H9 (cell line): ENCODE results near the gene ACACA. TPM values are rescaled to one million over a fixed set of nuclear protein-coding genes. Genes with fewer than 3 reads are reported as not detected.

Experiments used
- DNase-seq: peaks from one replicate; pipeline ENCODE4 v3.0.0-alpha.2; 2017
- H2AFZ ChIP-seq: one replicate; pipeline ENCODE4 v1.6.1; 2013; ENCODE audit warnings: mild to moderate bottlenecking, low read length, control low read depth, moderate library complexity
- H2AK5ac ChIP-seq: 2 replicates; pipeline ENCODE4 v1.6.1; 2013; ENCODE audit warnings: low read length, control low read depth, mixed read lengths; ENCODE audit not compliant: insufficient read length
- H2BK120ac ChIP-seq: one replicate; pipeline ENCODE4 v1.6.1; 2013; ENCODE audit warnings: low read depth, mild to moderate bottlenecking, low read length, control low read depth, inconsistent platforms; ENCODE audit not compliant: poor library complexity, severe bottlenecking
- H2BK12ac ChIP-seq: 2 replicates; pipeline ENCODE4 v1.6.1; 2013; ENCODE audit warnings: low read length, control low read depth, mixed read lengths, low read depth; ENCODE audit not compliant: insufficient read length
- H2BK15ac ChIP-seq: 2 replicates; pipeline ENCODE4 v1.6.1; 2013; ENCODE audit warnings: low read depth, low read length, control low read depth
- H2BK20ac ChIP-seq: one replicate; pipeline ENCODE4 v1.6.1; 2013; ENCODE audit warnings: low read depth, mild to moderate bottlenecking, low read length, control low read depth, inconsistent platforms; ENCODE audit not compliant: poor library complexity, severe bottlenecking
- H2BK5ac ChIP-seq: 2 replicates; pipeline ENCODE4 v1.6.1; 2013; ENCODE audit warnings: low read length, control low read depth, mixed read lengths; ENCODE audit not compliant: insufficient read length
- H3K14ac ChIP-seq: 2 replicates; pipeline ENCODE4 v1.6.1; 2013; ENCODE audit warnings: low read length, control low read depth; ENCODE audit not compliant: insufficient read depth
- H3K18ac ChIP-seq: 2 replicates; pipeline ENCODE4 v1.6.1; 2013; ENCODE audit warnings: low read depth, mild to moderate bottlenecking, mixed read lengths, low read length, control low read depth; ENCODE audit not compliant: insufficient read length
- H3K23ac ChIP-seq: 2 replicates; pipeline ENCODE4 v1.6.1; 2013; ENCODE audit warnings: low read length, control low read depth, mixed read lengths, low read depth; ENCODE audit not compliant: insufficient read length
- H3K23me2 ChIP-seq: 2 replicates; pipeline ENCODE4 v1.6.1; 2013; ENCODE audit warnings: low read depth, mild to moderate bottlenecking, mixed read lengths, low read length, control low read depth; ENCODE audit not compliant: insufficient read length, poor library complexity, severe bottlenecking
- H3K27ac ChIP-seq: 2 replicates; pipeline ENCODE4 v1.5.1; 2013; ENCODE audit warnings: low read length, control low read depth, mixed read lengths, low read depth; ENCODE audit not compliant: insufficient read length
- H3K27me3 ChIP-seq: 2 replicates; pipeline ENCODE4 v1.6.1; 2013; ENCODE audit warnings: low read length, control low read depth, inconsistent platforms; ENCODE audit not compliant: insufficient read depth
- H3K4ac ChIP-seq: 2 replicates; pipeline ENCODE4 v1.6.1; 2013; ENCODE audit warnings: low read depth, mild to moderate bottlenecking, control low read depth, inconsistent platforms, low read length, moderate library complexity
- H3K4me1 ChIP-seq: 2 replicates; pipeline ENCODE4 v1.6.1; 2013; ENCODE audit warnings: low read length, control low read depth, inconsistent platforms; ENCODE audit not compliant: insufficient read depth
- H3K4me2 ChIP-seq: 2 replicates; pipeline ENCODE4 v1.6.1; 2013; ENCODE audit warnings: low read length, control low read depth, mixed read lengths; ENCODE audit not compliant: insufficient read length, insufficient read depth
- H3K56ac ChIP-seq: 2 replicates; pipeline ENCODE4 v1.6.1; 2013; ENCODE audit warnings: low read depth, mild to moderate bottlenecking, mixed read lengths, low read length, control low read depth; ENCODE audit not compliant: insufficient read length
- H3K79me1 ChIP-seq: 2 replicates; pipeline ENCODE4 v1.6.1; 2013; ENCODE audit warnings: low read depth, mild to moderate bottlenecking, moderate library complexity, low read length, control low read depth, inconsistent platforms; ENCODE audit not compliant: insufficient read depth, poor library complexity, severe bottlenecking
- H3K79me2 ChIP-seq: 2 replicates; pipeline ENCODE4 v1.6.1; 2013; ENCODE audit warnings: low read length, control low read depth, inconsistent platforms; ENCODE audit not compliant: insufficient read depth
- H3K9ac ChIP-seq: 2 replicates; pipeline ENCODE4 v1.6.1; 2013; ENCODE audit warnings: low read length, control low read depth, mixed read lengths; ENCODE audit not compliant: insufficient read length; ENCODE audit errors: extremely low read depth
- H3K9me3 ChIP-seq: one replicate; pipeline ENCODE4 v1.6.1; 2013; ENCODE audit warnings: low read depth, low read length, inconsistent platforms; ENCODE audit not compliant: control insufficient read depth
- H3T11ph ChIP-seq: one replicate; pipeline ENCODE4 v1.6.1; 2013; ENCODE audit warnings: mild to moderate bottlenecking, low read length, control low read depth, inconsistent platforms
- H4K20me1 ChIP-seq: one replicate; pipeline ENCODE4 v1.6.1; 2013; ENCODE audit not compliant: control insufficient read depth, insufficient read length, insufficient read depth
- H4K5ac ChIP-seq: 2 replicates; pipeline ENCODE4 v1.6.1; 2013; ENCODE audit warnings: low read depth, mild to moderate bottlenecking, mixed read lengths, low read length, control low read depth; ENCODE audit not compliant: insufficient read length
- H4K8ac ChIP-seq: replicated peaks from 2 replicates; pipeline ENCODE4 v1.6.1; 2013; ENCODE audit warnings: low read length, control low read depth, mixed read lengths, low read depth; ENCODE audit not compliant: insufficient read length
- H4K91ac ChIP-seq: 2 replicates; pipeline ENCODE4 v1.6.1; 2013; ENCODE audit warnings: low read depth, mild to moderate bottlenecking, moderate library complexity, mixed read lengths, low read length, control low read depth; ENCODE audit not compliant: insufficient read length
- H3K27ac Mint-ChIP-seq, 3 experiments: 2 replicates in 2 of 3; 3 replicates in 1 of 3; pipeline ENCODE4 v1.8.0; 2020 to 2021; ENCODE audit warnings: mixed read lengths in 3 of 3, mild to moderate bottlenecking in 1 of 3, moderate library complexity in 1 of 3
- H3K27me3 Mint-ChIP-seq: 2 replicates; pipeline ENCODE4 v1.8.0; 2021; ENCODE audit warnings: low read depth, mild to moderate bottlenecking, moderate library complexity, mixed read lengths
- H3K36me3 Mint-ChIP-seq, 3 experiments: 2 replicates in 2 of 3; 3 replicates in 1 of 3; pipeline ENCODE4 v1.8.0; 2020 to 2021; ENCODE audit warnings: low read depth in 3 of 3, mixed read lengths in 3 of 3; ENCODE audit not compliant: insufficient read depth in 1 of 3
- H3K4me1 Mint-ChIP-seq, 2 experiments: 2 replicates each; pipeline ENCODE4 v1.8.0; 2020; ENCODE audit warnings: mixed read lengths in 2 of 2
- H3K4me3 Mint-ChIP-seq, 2 experiments: 2 replicates in 1 of 2; 3 replicates in 1 of 2; pipeline ENCODE4 v1.8.0; 2020 to 2021; ENCODE audit warnings: mild to moderate bottlenecking in 2 of 2, mixed read lengths in 2 of 2, moderate library complexity in 1 of 2
- H3K9me3 Mint-ChIP-seq, 2 experiments: 2 replicates in 1 of 2; 3 replicates in 1 of 2; pipeline ENCODE4 v1.8.0; 2020; ENCODE audit warnings: mild to moderate bottlenecking in 2 of 2, mixed read lengths in 2 of 2, moderate library complexity in 1 of 2
- CTCF ChIP-seq: fragments of 200-600 bp; sonication (generic); conservative IDR thresholded peaks from 3 replicates; pipeline ENCODE4 v1.8.0; 2021; ENCODE audit warnings: antibody characterized with exemption, mild to moderate bottlenecking
- total RNA-seq: library from RNA; stranded (reverse); gene quantifications from 2 replicates; pipeline ENCODE4 v1.2.1, GENCODE V29; 2021

Gene ACACA
- total RNA-seq, 1 experiment from 2014 or later = 135 TPM

- no peak overlapping the region for H3K4me3 Mint-ChIP-seq
- H3K9me3 Mint-ChIP-seq = no peaks in the 10 kb centered on the region
- no peak overlapping the region for H3K18ac ChIP-seq
- no peak overlapping the region for H4K91ac ChIP-seq
- no peak overlapping the region for H3K27ac Mint-ChIP-seq
- no peak overlapping the region for H3K4ac ChIP-seq
- no peak overlapping the region for H3T11ph ChIP-seq
- peaks cover 8 to 13% of the 10 kb centered on the region in 2 experiments for H3K4me1 Mint-ChIP-seq
- no peak overlapping the region for H3K23ac ChIP-seq
- no peak overlapping the region for H3K14ac ChIP-seq
- no peak overlapping the region for H4K8ac ChIP-seq
- no peaks in the 10 kb centered on the region; the same call in 1 of the 2 replicates for H3K79me2 ChIP-seq
- no peak overlapping the region for H4K5ac ChIP-seq
- no peaks in the 10 kb centered on the region for H3K27me3 ChIP-seq
- no peak overlapping the region for H2AK5ac ChIP-seq
- no peaks in the 10 kb centered on the region for H3K79me1 ChIP-seq
- H2BK20ac ChIP-seq = no peak overlapping the region
- H3K23me2 ChIP-seq = no peaks in the 10 kb centered on the region
- H4K20me1 ChIP-seq = no peaks in the 10 kb centered on the region
- no peak for TF ChIP-seq CTCF
- no peak overlapping the region for H2BK5ac ChIP-seq
- no peak overlapping the region for H3K9ac ChIP-seq
- H2BK15ac ChIP-seq = no peak overlapping the region
- H2BK12ac ChIP-seq = no peak overlapping the region
- no peak overlapping the region for H2BK120ac ChIP-seq
- H3K27me3 Mint-ChIP-seq = no peaks in the 10 kb centered on the region
- no peak overlapping the region for H3K56ac ChIP-seq
- no peaks in the 10 kb centered on the region for H3K4me1 ChIP-seq
- peaks cover 2 to 15% (median 8%) of the 10 kb centered on the region in 3 experiments; a peak in 6 of 7 replicates for H3K36me3 Mint-ChIP-seq
- no peak overlapping the region for H2AFZ ChIP-seq
- DNase-seq = no peak
- no peaks in the 10 kb centered on the region for H3K9me3 ChIP-seq
- H3K4me2 ChIP-seq = no peak overlapping the region
- H3K27ac ChIP-seq = no peak overlapping the region
These were observed 6.1 kb downstream of the ACACA start for GRCh38 chr17:37400505-37400904.
